Epithelial cell of proximal tubule (primary cell): ENCODE measurements around the gene PIGQ. TPM values are rescaled to one million over a fixed set of nuclear protein-coding genes. Genes with fewer than 3 reads are reported as not detected.

Source experiments
- DNase-seq: peaks from one replicate; pipeline ENCODE4 v3.0.0-alpha.2; 2011; ENCODE audit warnings: low read depth
- H3K4me3 ChIP-seq: 2 replicates; pipeline ENCODE4 v1.5.1; 2011; ENCODE audit warnings: low read depth, mild to moderate bottlenecking, low read length
- total RNA-seq: library from RNA; depleted of rRNA; stranded (reverse); fragments of >200 nt; gene quantifications from 2 replicates; pipeline ENCODE4 v1.2.3, GENCODE V29; 2015
- TF ChIP-seq, protein P1 (sequence below): conservative IDR thresholded peaks from 2 replicates; pipeline ENCODE4 v1.5.1; 2012; ENCODE audit warnings: low read depth, mild to moderate bottlenecking, low read length

The PIGQ gene
- total RNA-seq, 1 donor from 2014 or later = 60.9 TPM

DNA sequence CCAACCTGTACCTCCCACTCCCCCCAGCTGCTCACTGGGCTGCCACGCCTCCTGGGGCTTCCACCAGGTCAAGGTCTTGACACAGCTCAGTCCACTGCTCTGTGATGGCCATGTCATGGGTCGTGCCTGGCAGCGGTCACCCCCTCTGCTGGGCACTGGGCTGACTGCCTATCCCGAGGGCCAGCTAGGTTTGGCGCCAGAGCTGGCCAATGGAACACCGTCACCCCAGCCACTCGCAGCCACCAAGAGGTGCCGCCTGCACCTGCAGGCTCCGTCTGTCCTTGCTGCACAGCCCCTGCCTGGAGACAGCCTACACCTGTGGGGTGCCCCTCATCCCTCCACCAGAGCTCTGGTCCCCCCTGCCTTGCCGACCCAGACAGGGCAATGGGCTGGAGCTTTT, 15.6 kb downstream of the PIGQ start:
- TF ChIP-seq, protein P1, sequence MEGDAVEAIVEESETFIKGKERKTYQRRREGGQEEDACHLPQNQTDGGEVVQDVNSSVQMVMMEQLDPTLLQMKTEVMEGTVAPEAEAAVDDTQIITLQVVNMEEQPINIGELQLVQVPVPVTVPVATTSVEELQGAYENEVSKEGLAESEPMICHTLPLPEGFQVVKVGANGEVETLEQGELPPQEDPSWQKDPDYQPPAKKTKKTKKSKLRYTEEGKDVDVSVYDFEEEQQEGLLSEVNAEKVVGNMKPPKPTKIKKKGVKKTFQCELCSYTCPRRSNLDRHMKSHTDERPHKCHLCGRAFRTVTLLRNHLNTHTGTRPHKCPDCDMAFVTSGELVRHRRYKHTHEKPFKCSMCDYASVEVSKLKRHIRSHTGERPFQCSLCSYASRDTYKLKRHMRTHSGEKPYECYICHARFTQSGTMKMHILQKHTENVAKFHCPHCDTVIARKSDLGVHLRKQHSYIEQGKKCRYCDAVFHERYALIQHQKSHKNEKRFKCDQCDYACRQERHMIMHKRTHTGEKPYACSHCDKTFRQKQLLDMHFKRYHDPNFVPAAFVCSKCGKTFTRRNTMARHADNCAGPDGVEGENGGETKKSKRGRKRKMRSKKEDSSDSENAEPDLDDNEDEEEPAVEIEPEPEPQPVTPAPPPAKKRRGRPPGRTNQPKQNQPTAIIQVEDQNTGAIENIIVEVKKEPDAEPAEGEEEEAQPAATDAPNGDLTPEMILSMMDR = peak; percentile 6
- no peak for DNase-seq

DNA sequence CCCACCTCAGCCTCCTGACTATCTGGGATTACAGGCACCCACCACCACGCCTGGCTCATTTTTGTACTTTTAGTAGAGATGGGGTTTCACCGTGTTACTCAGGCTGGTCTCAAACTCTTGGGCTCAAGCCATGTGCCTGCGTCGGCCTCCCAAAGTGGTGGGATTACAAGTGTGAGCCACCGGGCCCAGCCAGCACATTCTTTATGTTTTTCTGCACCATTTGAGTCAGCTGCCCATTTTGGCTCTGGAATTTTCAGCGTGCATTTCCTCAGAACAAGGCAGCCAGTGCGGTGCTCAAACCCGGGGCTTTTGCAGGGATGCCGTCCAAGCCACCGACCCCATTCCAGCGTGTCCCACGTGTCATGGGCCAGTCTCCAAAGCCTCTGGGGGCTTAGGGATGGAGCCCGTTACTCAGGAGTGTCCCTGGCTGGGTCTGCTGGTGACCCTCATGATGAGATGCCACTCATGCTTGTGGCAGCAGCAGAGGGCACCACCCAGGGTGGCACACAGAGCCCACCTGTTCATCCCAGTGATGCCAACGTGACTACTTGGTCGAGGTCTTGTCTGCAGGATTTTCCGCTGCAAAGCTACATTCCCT, 16.4 kb downstream of the PIGQ start:
- no peak for DNase-seq
- TF ChIP-seq, protein P1 = no peak
- H3K4me3 ChIP-seq = no peak overlapping the region

More for the DNA sequence above, 15.6 kb downstream of the PIGQ start:
- no peak overlapping the region for H3K4me3 ChIP-seq

DNA sequence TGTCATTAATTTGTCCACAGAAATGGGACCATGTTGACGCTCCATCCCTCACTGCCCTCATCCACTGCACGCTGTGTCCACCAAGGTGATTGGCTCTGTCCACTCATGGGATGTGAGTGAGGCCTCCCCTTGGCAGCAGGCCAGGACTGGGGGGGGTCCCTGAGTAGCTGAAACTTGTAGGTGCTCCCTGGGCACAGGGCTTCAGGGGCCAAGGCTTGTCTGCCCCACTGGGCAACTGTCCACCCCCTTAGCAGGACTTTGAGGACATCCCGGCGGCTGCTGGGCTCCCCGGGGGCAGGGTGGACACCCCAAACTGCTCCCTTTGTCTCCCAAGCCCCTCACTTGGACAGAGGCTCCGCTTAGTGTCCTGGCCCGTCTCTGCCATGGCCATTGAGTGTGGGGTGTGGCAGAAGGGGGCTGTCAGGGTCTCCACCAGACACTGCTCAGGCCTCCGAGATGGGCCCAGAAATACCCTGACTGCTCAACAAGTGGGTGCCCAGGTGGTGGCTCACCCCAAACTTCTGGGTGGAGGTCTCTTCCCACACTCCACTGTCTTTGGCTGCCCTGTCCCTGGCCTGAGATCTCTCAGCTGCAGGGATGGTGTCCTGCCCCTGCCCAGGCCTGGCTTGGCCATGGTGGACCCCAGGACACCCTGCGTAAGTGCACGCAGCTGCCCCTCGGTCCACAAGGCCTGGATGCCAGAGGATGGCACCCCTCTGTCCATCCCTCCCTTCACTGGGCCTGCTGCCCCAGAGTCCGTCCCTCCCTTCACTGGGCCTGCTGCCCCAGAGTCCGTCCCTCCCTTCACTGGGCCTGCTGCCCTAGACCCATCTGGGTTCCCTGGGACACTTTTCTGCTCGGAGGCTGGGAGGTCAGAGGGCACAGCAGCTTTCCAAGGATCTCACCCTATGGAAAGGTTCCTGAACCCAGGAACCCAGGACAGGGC, 17.1 kb downstream of the PIGQ start:
- TF ChIP-seq, protein P1 = no peak
- no peak for DNase-seq
- no peak overlapping the region for H3K4me3 ChIP-seq

DNA sequence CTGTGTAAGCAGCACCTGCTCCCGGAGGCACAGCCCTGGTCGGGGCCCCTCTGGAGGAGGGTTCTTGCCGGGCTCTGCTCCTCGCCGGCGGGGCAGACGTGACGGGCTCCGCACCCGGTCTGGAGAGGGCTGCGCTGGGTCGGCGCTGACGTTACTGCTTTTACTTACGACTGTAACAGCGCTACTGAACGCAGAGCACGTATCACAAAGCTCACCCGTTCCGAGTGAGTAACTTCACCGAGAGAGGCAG, 18.8 kb downstream of the PIGQ start:
- no peak for DNase-seq
- H3K4me3 ChIP-seq = peak overlapping the region; percentile 76
- TF ChIP-seq, protein P1 = no peak

- peak overlapping the region; percentile 76 for H3K4me3 ChIP-seq
- TF ChIP-seq, protein P1 = no peak
- peak; percentile 52 for DNase-seq
Measured at GRCh38 chr16:588889-589657, 19.3 kb downstream of the PIGQ start.

DNA sequence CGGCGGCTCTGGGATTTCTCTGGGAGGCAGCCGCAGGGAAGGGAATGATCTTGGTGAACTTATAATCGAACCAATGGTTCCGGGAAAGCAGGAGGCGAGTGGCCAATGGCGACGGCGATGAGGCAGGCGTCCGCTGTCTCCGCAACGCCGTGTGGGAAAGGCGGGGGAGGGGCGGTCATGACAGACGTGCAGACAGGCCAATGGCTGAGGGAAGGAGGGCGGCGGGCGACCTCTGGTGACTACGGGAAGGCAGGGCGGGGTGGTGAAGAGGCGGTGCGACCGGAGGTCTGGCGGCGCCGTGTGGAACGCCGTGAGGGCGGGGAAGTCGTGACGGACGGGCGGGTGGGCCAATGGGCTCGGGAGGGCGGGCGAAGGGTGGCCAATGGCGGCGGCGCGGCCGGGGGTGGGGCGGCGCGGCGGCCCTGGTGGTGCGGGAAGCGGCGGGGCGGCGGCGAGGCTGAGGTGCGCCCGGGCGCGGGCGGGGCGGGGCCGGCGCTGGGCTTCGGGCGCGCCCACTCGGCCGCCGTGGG, 20.0 kb downstream of the PIGQ start, which contains the start of gene RAB40C:
TSS of gene RAB40C (plus strand) at position 409 of the 530 bp plus-strand sequence. CDS start 226 bp downstream, outside the sequence.
- peak within 1 kb of the TSS; percentile 88 for H3K4me3 ChIP-seq
- TF ChIP-seq, protein P1 = no peak
- peak; percentile 54 for DNase-seq
